Body of pancreas (tissue), 4 donors: ENCODE data around the gene TBC1D7. TPM values are rescaled to one million over a fixed set of nuclear protein-coding genes. Genes with fewer than 3 reads are reported as not detected.

ENCODE experiments used
- ATAC-seq: fragments of 150-250 bp; one replicate; pipeline ENCODE4 v1.9.1; 2016
- DNase-seq, 4 donors: peaks; one replicate each; pipeline ENCODE4 v3.0.0-alpha.2; 2019
- H3K27ac ChIP-seq, 4 donors: fragments of 200-600 bp; sonication (generic); 1 replicate in 3 of 4; 2 replicates in 1 of 4; pipeline versions ENCODE4 v1.5.1 to v1.6.1; 2016 to 2019; ENCODE audit warnings: mild to moderate bottlenecking in 1 of 4, mixed read lengths in 1 of 4, moderate library complexity in 1 of 4
- H3K27me3 ChIP-seq, 2 donors: fragments of 200-600 bp; sonication (generic); one replicate each; pipeline ENCODE4 v1.6.0; 2016; ENCODE audit warnings: mild to moderate bottlenecking in 1 of 2
- H3K36me3 ChIP-seq, 2 donors: fragments of 200-600 bp; sonication (generic); replicated peaks in 1 of 2; 2 replicates each; pipeline ENCODE4 v1.5.1; 2016; ENCODE audit warnings: low read depth in 2 of 2; ENCODE audit not compliant: insufficient read depth in 1 of 2
- H3K4me1 ChIP-seq: fragments of 200-600 bp; sonication (generic); one replicate; pipeline ENCODE4 v1.6.0; 2016
- H3K4me3 ChIP-seq, 2 donors: fragments of 200-600 bp; sonication (generic); 1 replicate in 1 of 2; 2 replicates in 1 of 2; pipeline ENCODE4 v1.5.1; 2016 to 2019
- H3K9me3 ChIP-seq, 3 donors: fragments of 200-600 bp; sonication (generic); 1 replicate in 2 of 3; 2 replicates in 1 of 3; pipeline ENCODE4 v1.5.1; 2016
- POLR2A ChIP-seq, 3 donors: fragments of 450-650 bp; IDR thresholded peaks; one replicate each; pipeline ENCODE4 v1.6.1; 2016; ENCODE audit warnings: antibody characterized with exemption in 3 of 3, mild to moderate bottlenecking in 2 of 3
- WGBS, 2 donors: methylation state at CpG; one replicate each; pipeline ENCODE4 v1.1.5; 2017; 5-methylcytosine and 5-hydroxymethylcytosine counted together
- intact Hi-C: fragments of 100-400 bp; cut with DNase I; formaldehyde crosslinking; loops from one replicate; pipeline ENCODE4 v1.15.1; 2023
- total RNA-seq, 2 donors: library from RNA; depleted of rRNA; stranded (reverse); fragments of >200 nt; gene quantifications; one replicate each; pipeline ENCODE4 v1.1.0, GENCODE V29; 2016
- TF ChIP-seq, protein P1 (sequence below), 7 experiments: fragments of 450-650 bp in 4 of 7; fragments of 200-600 bp in 3 of 7; sonication (generic) in 3 of 7; IDR thresholded peaks; one replicate each; pipeline ENCODE4 v1.5.1; 2016 to 2019; ENCODE audit warnings: antibody characterized with exemption in 7 of 7

The TBC1D7 gene
- total RNA-seq, 2 donors from 2014 or later: 12.5 to 15.2 TPM

DNA sequence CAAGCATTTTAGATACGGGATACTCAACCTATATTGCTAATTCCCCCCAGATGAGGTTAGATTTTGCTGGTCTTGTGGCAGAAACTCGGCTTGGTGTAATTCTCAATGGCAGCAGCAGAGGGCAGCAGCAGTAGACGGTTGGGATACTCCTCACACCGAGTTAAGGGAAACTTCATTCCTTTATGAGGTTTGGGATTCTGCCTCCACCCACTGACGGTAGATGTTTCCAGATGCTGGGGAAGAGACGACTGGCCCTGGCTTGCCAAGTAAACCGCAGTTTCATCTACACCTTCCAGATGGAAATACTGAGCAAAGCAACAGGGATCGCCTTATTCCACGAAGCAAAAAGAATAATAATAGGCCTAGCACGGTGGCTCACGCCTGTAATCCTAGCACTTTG, 8.2 kb upstream of the TBC1D7 start:
- intact Hi-C loops: loop anchor here (10.0 kb wide), 1 partner anchor 238 kb away; the partner anchor contains the start of gene SIRT5
- Histone ChIP-seq H3K9me3 (peaks cover 0 to 3% (median 0%) of the 10 kb centered on the region in 3 donors), H3K4me1 (no peaks in the 10 kb centered on the region), H3K4me3 (no peak overlapping the region), H3K36me3 (no peaks in the 10 kb centered on the region), H3K27me3 (no peaks in the 10 kb centered on the region), H3K27ac (no peak overlapping the region)
- DNase-seq (peak; percentile 66 to 88 (median 84)), ATAC-seq (peak; percentile 84)
- 27 to 32% methylated on average over 11 of the region's 11 CpGs for WGBS, 2 donors
- TF ChIP-seq POLR2A (IDR thresholded peaks at IDR 0.05): no peak
- TF ChIP-seq, protein P1, sequence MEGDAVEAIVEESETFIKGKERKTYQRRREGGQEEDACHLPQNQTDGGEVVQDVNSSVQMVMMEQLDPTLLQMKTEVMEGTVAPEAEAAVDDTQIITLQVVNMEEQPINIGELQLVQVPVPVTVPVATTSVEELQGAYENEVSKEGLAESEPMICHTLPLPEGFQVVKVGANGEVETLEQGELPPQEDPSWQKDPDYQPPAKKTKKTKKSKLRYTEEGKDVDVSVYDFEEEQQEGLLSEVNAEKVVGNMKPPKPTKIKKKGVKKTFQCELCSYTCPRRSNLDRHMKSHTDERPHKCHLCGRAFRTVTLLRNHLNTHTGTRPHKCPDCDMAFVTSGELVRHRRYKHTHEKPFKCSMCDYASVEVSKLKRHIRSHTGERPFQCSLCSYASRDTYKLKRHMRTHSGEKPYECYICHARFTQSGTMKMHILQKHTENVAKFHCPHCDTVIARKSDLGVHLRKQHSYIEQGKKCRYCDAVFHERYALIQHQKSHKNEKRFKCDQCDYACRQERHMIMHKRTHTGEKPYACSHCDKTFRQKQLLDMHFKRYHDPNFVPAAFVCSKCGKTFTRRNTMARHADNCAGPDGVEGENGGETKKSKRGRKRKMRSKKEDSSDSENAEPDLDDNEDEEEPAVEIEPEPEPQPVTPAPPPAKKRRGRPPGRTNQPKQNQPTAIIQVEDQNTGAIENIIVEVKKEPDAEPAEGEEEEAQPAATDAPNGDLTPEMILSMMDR (IDR thresholded peaks at IDR 0.05): peak; percentile 71 to 96 (median 92)

DNA sequence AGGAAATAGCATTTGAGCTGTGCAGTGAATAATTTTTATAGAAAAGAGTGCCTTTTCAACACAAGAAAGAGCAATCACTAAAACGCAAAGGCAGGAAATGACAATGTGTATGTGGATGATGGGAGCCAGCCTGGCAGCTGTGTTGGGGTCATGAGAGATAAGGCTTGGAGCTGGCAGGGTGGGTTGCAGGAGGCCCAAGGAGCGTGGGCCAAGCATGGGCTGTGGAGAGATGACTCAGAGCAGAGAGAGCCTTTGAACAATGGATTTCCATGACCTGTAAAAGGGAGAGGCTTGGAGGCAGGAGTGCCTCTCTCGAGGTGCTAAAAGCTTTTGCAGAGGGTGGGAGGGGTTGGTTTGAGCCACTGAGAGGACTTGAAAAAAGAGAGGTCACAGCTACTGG, 6.6 kb upstream of the TBC1D7 start:
- H3K27me3 ChIP-seq: no peaks in the 10 kb centered on the region
- H3K9me3 ChIP-seq: no peaks in the 10 kb centered on the region
- no peak for DNase-seq
- WGBS, 2 donors: 52 to 57% methylated on average over 3 of the region's 3 CpGs
- no peak overlapping the region for H3K4me3 ChIP-seq
- H3K4me1 ChIP-seq: no peaks in the 10 kb centered on the region
- no peak for ATAC-seq
- no peak overlapping the region for H3K27ac ChIP-seq
- TF ChIP-seq, protein P1 (IDR thresholded peaks at IDR 0.05): no peak
- TF ChIP-seq POLR2A (IDR thresholded peaks at IDR 0.05): no peak
- intact Hi-C loops: loop anchor here (5.0 to 10.0 kb wide), 2 partner anchors 240 to 423 kb away; partner anchors contain the start of gene SIRT5
- H3K36me3 ChIP-seq: no peaks in the 10 kb centered on the region

DNA sequence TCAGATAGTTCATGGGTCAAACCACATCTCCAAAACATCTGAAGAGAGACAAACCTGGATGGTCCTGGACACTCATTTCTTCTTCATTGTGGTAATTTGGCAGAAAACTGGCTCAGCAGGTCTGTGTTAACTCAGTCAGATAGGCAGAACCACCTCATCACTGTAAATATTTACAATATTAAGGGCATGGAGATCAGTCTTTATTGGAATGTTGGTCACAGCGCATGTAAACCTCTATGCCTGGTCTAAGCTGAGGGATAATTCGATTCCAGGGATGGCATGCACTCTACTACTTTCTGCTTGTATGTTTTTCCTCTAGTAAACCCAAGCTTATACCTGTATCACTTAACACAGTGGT, 4.0 kb upstream of the TBC1D7 start:
- no peak for DNase-seq
- TF ChIP-seq, protein P1 (IDR thresholded peaks at IDR 0.05): no peak
- no peak for TF ChIP-seq POLR2A (IDR thresholded peaks at IDR 0.05)
- ATAC-seq: no peak
- no peaks in the 10 kb centered on the region for H3K9me3 ChIP-seq
- intact Hi-C loops: loop anchor here (5.0 to 10.0 kb wide), 2 partner anchors 242 to 420 kb away; partner anchors contain the start of gene SIRT5
- no peak overlapping the region for H3K27ac ChIP-seq
- H3K36me3 ChIP-seq: no peaks in the 10 kb centered on the region
- H3K4me3 ChIP-seq: no peak overlapping the region
- H3K27me3 ChIP-seq: no peaks in the 10 kb centered on the region
- WGBS, 2 donors: 52 to 71% methylated on average over 2 of the region's 2 CpGs
- peaks cover 12% of the 10 kb centered on the region for H3K4me1 ChIP-seq

DNA sequence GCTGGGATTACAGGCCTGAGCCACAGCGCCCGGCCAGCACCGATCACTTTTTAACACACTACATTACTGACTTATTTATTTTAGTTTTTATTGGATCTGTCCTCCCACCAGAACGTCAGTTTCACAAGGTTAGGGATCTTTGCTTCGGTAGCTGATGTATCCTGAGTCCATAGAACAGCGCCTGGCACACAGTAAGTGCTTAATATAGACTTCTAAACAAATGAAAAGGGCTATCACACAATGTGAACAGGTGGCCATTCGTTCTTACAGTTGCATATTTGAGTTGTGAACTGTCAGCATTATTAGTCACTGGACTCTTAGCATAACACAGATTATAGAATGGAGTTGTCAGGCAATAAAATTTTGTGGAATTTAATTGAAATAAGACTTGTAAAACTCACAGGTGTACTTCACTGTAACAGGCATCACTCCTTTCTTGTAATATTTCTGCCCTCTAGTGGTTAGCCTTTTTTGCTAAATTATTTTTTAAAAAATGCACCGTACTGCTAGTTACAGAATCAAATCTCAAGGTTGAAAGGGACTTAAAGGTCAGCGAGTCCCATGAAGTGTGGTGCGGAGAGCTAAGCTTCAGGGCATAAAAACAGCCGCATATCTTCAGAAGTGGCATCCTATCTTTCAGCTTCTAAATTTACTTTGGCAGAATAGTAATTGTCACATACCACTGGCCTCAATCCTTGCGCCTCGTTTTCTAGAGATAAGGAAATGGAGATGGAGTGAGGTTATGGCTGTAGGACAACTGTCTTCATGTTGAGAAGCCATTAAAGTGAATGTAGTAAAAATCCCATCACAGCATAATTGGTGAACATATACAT, 3.4 kb upstream of the TBC1D7 start:
- Histone ChIP-seq H3K36me3 (no peaks in the 10 kb centered on the region), H3K27ac (no peak overlapping the region), H3K9me3 (no peaks in the 10 kb centered on the region), H3K4me1 (peaks cover 18% of the 10 kb centered on the region), H3K4me3 (no peak overlapping the region), H3K27me3 (no peaks in the 10 kb centered on the region)
- no peak for DNase-seq
- WGBS, 2 donors: 35 to 37% methylated on average over 13 of the region's 13 CpGs
- no peak for ATAC-seq
- intact Hi-C loops: loop anchor here (5.0 to 10.0 kb wide), 2 partner anchors 243 to 419 kb away; partner anchors contain the start of gene SIRT5
- TF ChIP-seq POLR2A (IDR thresholded peaks at IDR 0.05): no peak
- TF ChIP-seq, protein P1 (IDR thresholded peaks at IDR 0.05): peak; percentile 44 to 69 (median 64)
